ENCODE data around the gene NDUFB1.

- TF ChIP-seq CTCF (IDR thresholded peaks at IDR 0.05): no peak
- TF ChIP-seq ZFX (IDR thresholded peaks at IDR 0.05; ENCODE audit: borderline replicate concordance): no peak
Measured at GRCh38 chr14:92099802-92100201, 21.7 kb downstream of the NDUFB1 start.

Data from 22Rv1 (cell line).